OCI-LY3 (cell line): ENCODE data around the gene PKD2L1.

ENCODE experiments used
- H2AFZ ChIP-seq: fragments of 200-600, 300-600 bp; shearing (Covaris generic); 2 replicates; pipeline ENCODE4 v1.6.0; 2014; ENCODE audit warnings: antibody characterized with exemption, low read depth, low read length
- H3K27ac ChIP-seq: fragments of 200-600, 300-600 bp; sonication (generic); 2 replicates; pipeline ENCODE4 v1.5.1; 2014; ENCODE audit warnings: mild to moderate bottlenecking, low read length, moderate library complexity, mixed read lengths
- H3K27me3 ChIP-seq: fragments of 200-600, 300-600 bp; sonication (generic); 2 replicates; pipeline ENCODE4 v1.6.1; 2014; ENCODE audit warnings: low read depth, low read length, mixed read lengths
- H3K36me3 ChIP-seq: fragments of 200-600, 300-600 bp; sonication (generic); replicated peaks from 2 replicates; pipeline ENCODE3; 2014; ENCODE audit warnings: low read depth, low read length, mixed read lengths
- H3K4me1 ChIP-seq: fragments of 300-600, 200-600 bp; sonication (generic); 2 replicates; pipeline ENCODE4 v1.6.1; 2014; ENCODE audit warnings: low read length, mixed read lengths
- H3K4me2 ChIP-seq: fragments of 200-600, 300-600 bp; sonication (generic); 2 replicates; pipeline ENCODE4 v1.6.1; 2014; ENCODE audit warnings: low read length, mixed read lengths
- H3K4me3 ChIP-seq: fragments of 300-600, 200-600 bp; sonication (generic); 2 replicates; pipeline ENCODE4 v1.5.1; 2014; ENCODE audit warnings: antibody characterized with exemption, mild to moderate bottlenecking, low read length, moderate library complexity
- H3K79me2 ChIP-seq: fragments of 300-600, 200-600 bp; shearing (Covaris generic); 2 replicates; pipeline ENCODE4 v1.6.1; 2014; ENCODE audit warnings: mild to moderate bottlenecking, low read length, mixed read lengths
- H3K9ac ChIP-seq: fragments of 300-600, 200-600 bp; shearing (Covaris generic); 2 replicates; pipeline ENCODE4 v1.6.0; 2014; ENCODE audit warnings: mild to moderate bottlenecking, low read length, moderate library complexity
- H3K9me3 ChIP-seq: fragments of 200-600, 300-600 bp; shearing (Covaris generic); 2 replicates; pipeline ENCODE4 v1.6.1; 2014; ENCODE audit warnings: low read length, mixed read lengths; ENCODE audit not compliant: insufficient read depth
- H4K20me1 ChIP-seq: fragments of 200-600, 300-600 bp; sonication (generic); 2 replicates; pipeline ENCODE4 v1.6.1; 2016; ENCODE audit warnings: low read length, mixed read lengths; ENCODE audit not compliant: insufficient read depth
- CTCF ChIP-seq: fragments of 200-600, 300-600 bp; sonication (generic); IDR thresholded peaks from 2 replicates; pipeline ENCODE4 v1.5.1; 2014; ENCODE audit warnings: antibody characterized with exemption, low read length, low read depth
- EZH2phosphoT487 ChIP-seq: fragments of 200-600 bp; shearing (Covaris generic); IDR thresholded peaks from 2 replicates; pipeline ENCODE4 v1.6.1; 2018; ENCODE audit warnings: antibody characterized with exemption, mixed run types, low read depth

Gene PKD2L1

DNA sequence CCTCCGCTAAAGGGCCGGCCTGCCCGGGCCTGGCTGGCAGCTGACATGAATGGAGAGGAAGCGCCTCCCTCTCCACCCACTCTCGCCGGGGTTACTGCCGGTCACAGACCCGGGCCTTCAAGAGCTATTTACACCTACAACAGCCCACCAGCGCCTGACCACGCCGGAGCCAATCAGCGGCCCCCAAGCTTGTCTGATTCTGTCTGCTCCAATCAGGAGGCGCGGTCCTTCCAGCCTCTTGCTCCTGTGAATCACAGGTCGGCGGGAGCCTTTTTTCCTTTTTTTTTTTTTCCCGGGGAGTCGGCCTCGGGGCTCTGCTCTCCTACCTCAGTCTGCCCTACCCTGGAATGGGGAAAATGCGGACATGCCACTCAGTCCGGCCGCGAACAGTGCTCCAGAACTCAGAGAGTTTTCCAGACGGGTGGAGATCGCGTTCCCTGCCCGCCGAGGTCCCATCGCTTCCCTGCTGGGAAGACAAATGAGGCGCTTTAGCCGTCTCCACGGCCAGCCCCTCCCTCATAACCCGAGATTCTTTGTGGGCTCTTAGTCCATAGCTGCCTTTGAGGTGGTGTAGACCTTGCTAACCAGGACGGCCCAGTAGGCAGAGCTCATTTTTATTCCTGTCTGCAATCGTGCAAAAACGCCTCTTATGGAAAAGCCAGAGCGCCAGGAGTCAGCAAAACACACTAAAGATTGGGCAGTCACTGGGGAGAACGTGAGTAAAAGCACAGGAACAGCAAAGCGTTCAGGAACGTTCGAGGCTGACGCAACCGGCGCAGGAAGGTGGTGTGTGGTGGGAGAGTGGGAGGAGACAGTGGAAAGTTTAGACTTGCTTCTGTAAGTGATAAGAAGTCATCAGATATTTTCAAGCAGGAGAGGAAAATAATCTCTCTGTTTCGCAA lies 43.5 kb upstream of the PKD2L1 start:
- Histone ChIP-seq H3K27ac (peak overlapping the region; percentile 75), H4K20me1 (no peaks in the 10 kb centered on the region), H3K9ac (peak overlapping the region; percentile 94), H3K79me2 (no peaks in the 10 kb centered on the region; the same call in 1 of the 2 replicates), H2AFZ (peak overlapping the region; percentile 83), H3K27me3 (no peaks in the 10 kb centered on the region), H3K4me3 (peak overlapping the region; percentile 84), H3K4me2 (peak overlapping the region; percentile 79), H3K9me3 (no peaks in the 10 kb centered on the region), H3K4me1 (peaks cover 47% of the 10 kb centered on the region), H3K36me3 (no peaks in the 10 kb centered on the region)
- TF ChIP-seq EZH2phosphoT487 = no peak
- no peak for TF ChIP-seq CTCF

- Histone ChIP-seq H3K4me2 (peak overlapping the region; percentile 79), H3K4me3 (peak overlapping the region; percentile 84), H3K79me2 (no peaks in the 10 kb centered on the region; the same call in 1 of the 2 replicates), H3K27me3 (no peaks in the 10 kb centered on the region), H3K27ac (peak overlapping the region; percentile 49), H2AFZ (no peak overlapping the region; the same call in 1 of the 2 replicates), H3K9ac (peak overlapping the region; percentile 53), H3K36me3 (no peaks in the 10 kb centered on the region), H3K4me1 (peaks cover 47% of the 10 kb centered on the region), H4K20me1 (no peaks in the 10 kb centered on the region), H3K9me3 (no peaks in the 10 kb centered on the region)
- TF ChIP-seq EZH2phosphoT487 = no peak
- TF ChIP-seq CTCF = no peak
Observed at GRCh38 chr10:100372415-100373297, 42.6 kb upstream of the PKD2L1 start.

DNA sequence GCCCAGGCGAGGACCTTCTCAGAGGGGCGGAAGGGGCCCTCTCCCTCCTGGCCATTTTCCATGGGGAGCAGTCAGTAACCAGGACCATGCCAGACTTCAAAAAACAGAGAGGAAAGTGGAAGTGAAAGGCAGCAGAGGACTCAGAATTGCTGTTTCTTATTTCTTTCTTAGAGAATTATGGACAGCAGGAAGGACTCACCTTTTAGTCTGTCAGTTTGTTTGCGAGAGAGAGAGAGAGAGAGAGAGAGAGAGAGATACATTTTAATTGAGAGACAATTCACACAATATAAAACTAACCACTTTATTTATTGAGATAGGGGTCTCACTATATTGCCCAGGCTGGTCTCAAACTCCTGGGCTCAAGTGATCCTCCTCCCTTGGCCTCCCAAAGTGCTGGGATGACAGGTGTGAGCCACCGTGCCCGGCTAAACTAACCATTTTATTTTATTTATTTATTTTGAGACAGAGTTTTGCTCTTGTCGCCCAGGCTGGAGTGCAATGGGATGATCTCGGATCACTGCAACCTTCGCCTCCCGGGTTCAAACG lies 41.5 kb upstream of the PKD2L1 start:
- H3K79me2 ChIP-seq = no peaks in the 10 kb centered on the region; the same call in 1 of the 2 replicates

More for the DNA sequence above, 41.5 kb upstream of the PKD2L1 start:
- Histone ChIP-seq H3K4me2 (peak overlapping the region; percentile 93), H3K36me3 (no peaks in the 10 kb centered on the region), H3K9ac (peak overlapping the region; percentile 60; the same call in 1 of the 2 replicates), H3K27me3 (no peaks in the 10 kb centered on the region), H4K20me1 (no peaks in the 10 kb centered on the region), H2AFZ (peak overlapping the region; percentile 83), H3K27ac (peak overlapping the region; percentile 64), H3K4me3 (peak overlapping the region; percentile 66), H3K9me3 (no peaks in the 10 kb centered on the region), H3K4me1 (peaks cover 42% of the 10 kb centered on the region)
- no peak for TF ChIP-seq CTCF
- no peak for TF ChIP-seq EZH2phosphoT487
